H1 (cell line): Measurements from ENCODE around the gene UFD1. TPM values are rescaled to one million over a fixed set of nuclear protein-coding genes. Genes with fewer than 3 reads are reported as not detected.
A peak's percentile ranks its signal among the peaks of the same experiment; 100 is the strongest.

ENCODE experiments used
- CTCF ChIA-PET: fragments of 300-600 bp; sonication (Branson Sonifier 250); formaldehyde crosslinking; loops from one replicate; lab custom pipeline; 2021; ENCODE audit not compliant: partially characterized antibody; lab: Charles Lee
- POLR2A ChIA-PET: fragments of 300-600 bp; sonication (Branson Sonifier 250); formaldehyde crosslinking; loops from one replicate; lab custom pipeline; 2021; ENCODE audit warnings: inconsistent platforms; ENCODE audit not compliant: partially characterized antibody; lab: Charles Lee
- DNase-seq, 2 experiments: peaks; one replicate each; pipeline versions ENCODE4 v3.0.0 to v3.0.0-alpha.2; 2010 to 2022; ENCODE audit warnings: low spot score in 2 of 2, low read depth in 1 of 2, mixed read lengths in 1 of 2
- FAIRE-seq: peaks from 2 replicates; lab custom pipeline; 2011; peaks lifted over from hg19 to GRCh38; lab: Jason Lieb, UNC
- H2AFZ ChIP-seq: 2 replicates; pipeline ENCODE4 v1.8.1; 2012; ENCODE audit warnings: low read length, inconsistent platforms
- H2AK5ac ChIP-seq: 2 replicates; pipeline ENCODE4 v1.6.1; 2013; ENCODE audit warnings: low read depth, low read length
- H2BK120ac ChIP-seq: replicated peaks from 2 replicates; pipeline ENCODE3; 2013; ENCODE audit warnings: low read depth, low read length, inconsistent platforms
- H2BK12ac ChIP-seq: 2 replicates; pipeline ENCODE4 v1.6.1; 2013; ENCODE audit warnings: low read depth, low read length
- H2BK15ac ChIP-seq: 2 replicates; pipeline ENCODE4 v1.6.1; 2013; ENCODE audit warnings: low read length
- H2BK20ac ChIP-seq: 2 replicates; pipeline ENCODE4 v1.6.1; 2013; ENCODE audit warnings: low read length
- H2BK5ac ChIP-seq: 2 replicates; pipeline ENCODE4 v1.6.1; 2013; ENCODE audit warnings: low read depth, low read length
- H3K14ac ChIP-seq: 2 replicates; pipeline ENCODE4 v1.6.1; 2013; ENCODE audit warnings: inconsistent platforms; ENCODE audit not compliant: insufficient read length
- H3K18ac ChIP-seq: 2 replicates; pipeline ENCODE4 v1.6.1; 2013; ENCODE audit warnings: low read length; ENCODE audit errors: extremely low read depth
- H3K23ac ChIP-seq: 2 replicates; pipeline ENCODE4 v1.6.1; 2013; ENCODE audit warnings: inconsistent platforms; ENCODE audit not compliant: insufficient read length
- H3K23me2 ChIP-seq: 2 replicates; pipeline ENCODE4 v1.6.1; 2013; ENCODE audit warnings: low read depth, low read length
- H3K27ac ChIP-seq: 2 replicates; pipeline ENCODE4 v1.6.1; 2011; ENCODE audit warnings: low read depth, low read length, inconsistent platforms
- H3K27me3 ChIP-seq, 4 experiments: replicated peaks in 1 of 4; 1 replicate in 1 of 4; 2 replicates in 3 of 4; pipeline versions ENCODE4 v1.6.1 to v1.8.1; 2011 to 2013; ENCODE audit warnings: low read length in 3 of 4, mild to moderate bottlenecking in 3 of 4, inconsistent platforms in 2 of 4, mixed read lengths in 2 of 4, moderate library complexity in 1 of 4; ENCODE audit not compliant: control insufficient read depth in 3 of 4, insufficient read depth in 3 of 4; ENCODE audit errors: extremely low read depth in 1 of 4
- H3K36me3 ChIP-seq, 4 experiments: 2 replicates each; pipeline versions ENCODE4 v1.6.1 to v1.8.1; 2011 to 2013; ENCODE audit warnings: mild to moderate bottlenecking in 4 of 4, low read length in 3 of 4, moderate library complexity in 2 of 4, control low read depth in 1 of 4, inconsistent platforms in 1 of 4; ENCODE audit not compliant: insufficient read depth in 4 of 4, control insufficient read depth in 2 of 4
- H3K4ac ChIP-seq: replicated peaks from 2 replicates; pipeline ENCODE3; 2013; ENCODE audit warnings: low read length, low read depth, mixed read lengths, inconsistent platforms; ENCODE audit not compliant: insufficient read length
- H3K4me1 ChIP-seq, 4 experiments: replicated peaks in 1 of 4; 1 replicate in 1 of 4; 2 replicates in 3 of 4; pipeline versions ENCODE4 v1.6.1 to v1.8.1; 2011 to 2013; ENCODE audit warnings: low read length in 3 of 4, inconsistent platforms in 2 of 4, mixed read lengths in 1 of 4; ENCODE audit not compliant: insufficient read depth in 4 of 4, control insufficient read depth in 3 of 4
- H3K4me2 ChIP-seq, 2 experiments: 2 replicates each; pipeline versions ENCODE4 v1.6.1 to v1.8.1; 2011 to 2013; ENCODE audit warnings: low read depth in 2 of 2, low read length in 2 of 2, control low read depth in 1 of 2, inconsistent platforms in 1 of 2, mild to moderate bottlenecking in 1 of 2; ENCODE audit not compliant: insufficient read depth in 1 of 2
- H3K4me3 ChIP-seq, 4 experiments: fragments of 200-600, 300-600 bp in 1 of 4; sonication (generic), shearing (Covaris generic), sonication (Bioruptor Twin) in 1 of 4; 2 replicates each; pipeline versions ENCODE4 v1.5.1 to v1.8.1; 2011 to 2016; ENCODE audit warnings: low read length in 4 of 4, low read depth in 3 of 4, control low read depth in 2 of 4, inconsistent platforms in 2 of 4, mild to moderate bottlenecking in 2 of 4, mixed read lengths in 1 of 4, moderate library complexity in 1 of 4; ENCODE audit not compliant: insufficient read depth in 2 of 4; ENCODE audit errors: extremely low read depth in 1 of 4
- H3K56ac ChIP-seq: replicated peaks from 2 replicates; pipeline ENCODE3; 2013; ENCODE audit warnings: low read depth, mild to moderate bottlenecking, mixed read lengths, low read length, inconsistent platforms; ENCODE audit not compliant: insufficient read length
- H3K79me1 ChIP-seq: 2 replicates; pipeline ENCODE4 v1.6.1; 2013; ENCODE audit warnings: low read depth, low read length, control low read depth
- H3K79me2 ChIP-seq, 2 experiments: 2 replicates each; pipeline versions ENCODE4 v1.6.1 to v1.8.1; 2012 to 2013; ENCODE audit warnings: low read length in 2 of 2, mild to moderate bottlenecking in 2 of 2, inconsistent platforms in 1 of 2; ENCODE audit not compliant: insufficient read depth in 2 of 2, control insufficient read depth in 1 of 2
- H3K9ac ChIP-seq, 4 experiments: replicated peaks in 1 of 4; 1 replicate in 1 of 4; 2 replicates in 3 of 4; pipeline versions ENCODE4 v1.6.1 to v1.8.1; 2011 to 2013; ENCODE audit warnings: low read depth in 3 of 4, low read length in 3 of 4, control low read depth in 2 of 4, mild to moderate bottlenecking in 2 of 4, moderate library complexity in 2 of 4, inconsistent platforms in 1 of 4; ENCODE audit errors: extremely low read depth in 1 of 4
- H3K9me3 ChIP-seq, 2 experiments: 2 replicates each; pipeline versions ENCODE4 v1.6.1 to v1.8.1; 2012 to 2013; ENCODE audit warnings: mild to moderate bottlenecking in 2 of 2, moderate library complexity in 2 of 2, control low read depth in 1 of 2, inconsistent platforms in 1 of 2, low read depth in 1 of 2, low read length in 1 of 2, mixed read lengths in 1 of 2; ENCODE audit not compliant: insufficient read depth in 2 of 2
- H4K20me1 ChIP-seq, 2 experiments: replicated peaks in 1 of 2; 2 replicates each; pipeline versions ENCODE3 to v1.8.1; 2011 to 2013; ENCODE audit warnings: inconsistent platforms in 2 of 2, low read length in 2 of 2, mild to moderate bottlenecking in 1 of 2; ENCODE audit not compliant: insufficient read depth in 2 of 2, control insufficient read depth in 1 of 2
- H4K5ac ChIP-seq: 2 replicates; pipeline ENCODE4 v1.6.1; 2013; ENCODE audit warnings: low read length, low read depth, mixed read lengths, inconsistent platforms; ENCODE audit not compliant: insufficient read length
- H4K8ac ChIP-seq: 2 replicates; pipeline ENCODE4 v1.8.0; 2013; ENCODE audit warnings: mild to moderate bottlenecking, moderate library complexity, low read length, inconsistent platforms; ENCODE audit not compliant: insufficient read depth; ENCODE audit errors: extremely low read depth
- H4K91ac ChIP-seq: replicated peaks from 2 replicates; pipeline ENCODE3; 2013; ENCODE audit warnings: low read length, mixed read lengths, inconsistent platforms; ENCODE audit not compliant: insufficient read length
- POLR2A ChIP-seq, 2 experiments: IDR thresholded peaks; 1 replicate in 1 of 2; 2 replicates in 1 of 2; pipeline ENCODE4 v1.6.1; 2011; ENCODE audit warnings: low read depth in 2 of 2, low read length in 2 of 2, mild to moderate bottlenecking in 2 of 2; ENCODE audit errors: control extremely low read depth in 1 of 2
- SP2 ChIP-seq: IDR thresholded peaks from 2 replicates; pipeline ENCODE4 v1.6.1; 2012; ENCODE audit warnings: mild to moderate bottlenecking, low read length, inconsistent platforms
- WGBS, 2 experiments: shearing (Covaris generic) in 1 of 2; methylation state at CpG; one replicate each; pipeline versions ENCODE4 v1.1.6 to v1.1.7; 2013 to 2015; ENCODE audit warnings: low lambda C conversion rate in 2 of 2, mixed read lengths in 2 of 2, inconsistent platforms in 1 of 2, low coverage in 1 of 2, missing lambda C conversion rate in 1 of 2; ENCODE audit not compliant: insufficient replicate concordance in 2 of 2, insufficient coverage in 1 of 2, insufficient read length in 1 of 2; ENCODE audit errors: extremely low coverage in 1 of 2, missing lambda C conversion rate in 1 of 2; 5-methylcytosine and 5-hydroxymethylcytosine counted together
- polyA plus RNA-seq, 7 experiments: library from polyadenylated mRNA; depleted of rRNA in 3 of 7; stranded (reverse) in 5 of 7; unstranded in 2 of 7; fragments of >200 nt in 5 of 7; fragments of 200-250 nt in 2 of 7; gene quantifications; 1 replicate in 5 of 7; 2 replicates in 1 of 7; 4 replicates in 1 of 7; pipeline versions ENCODE4 v1.2.1 to v1.2.3, GENCODE V29; 2011 to 2013; ENCODE audit warnings: missing spikeins in 2 of 7, mixed read lengths in 2 of 7
- total RNA-seq: library from RNA; stranded (reverse); fragmentation: NEBNext Ultra II Directional; extraction: Animal tissue kit (Norgen Biotek cat#: 25700); gene quantifications from 2 replicates; pipeline ENCODE4 v1.2.1, GENCODE V29; 2021

The UFD1 gene
- total and polyA plus RNA-seq, 2 of the 8 experiments (the other 6 are each of a cell fraction or from before 2014, with no cell fraction given), result 74.6 to 116 TPM

GRCh38 chr22:19443544-19444211 lies 35.3 kb downstream of the UFD1 start:
- no peak overlapping the region for H4K5ac ChIP-seq
- no peak overlapping the region for H2BK15ac ChIP-seq
- H3K4me1 ChIP-seq, result peaks cover 0 to 8% (median 2%) of the 10 kb centered on the region in 4 experiments; a peak in 2 of 7 replicates
- POLR2A ChIA-PET, result interaction anchor here (1.1 to 6.7 kb wide), 7 partner anchors 10 to 175 kb away, joined by 3 to 127 read pairs (median 6); partner anchors contain the start of genes CDC45, HIRA, MRPL40 and UFD1
- peaks cover 3 to 7% (median 5%) of the 10 kb centered on the region in 4 experiments; a peak in 5 of 8 replicates for H3K36me3 ChIP-seq
- no peak overlapping the region for H3K4me3 ChIP-seq
- CTCF ChIA-PET, result interaction anchor here (0.5 to 1.5 kb wide), 3 partner anchors 30 to 298 kb away, joined by 3 to 5 read pairs (median 4); no protein-coding TSS in a partner anchor
- no peak overlapping the region for H3K14ac ChIP-seq
- H3K27me3 ChIP-seq, result no peaks in the 10 kb centered on the region; a peak in 2 of 7 replicates
- TF ChIP-seq SP2 (no peak), POLR2A (IDR thresholded peaks at IDR 0.05; ENCODE audit: control extremely low read depth in 1 of 2, low read depth in 2 of 2, low read length in 2 of 2) (peak in 1 of 2 experiments; percentile 28; a peak in 1 of 3 replicates)
- TF ChIP-seq, all 59 proteins: peak for 1
- no peak overlapping the region for H2BK120ac ChIP-seq
- H3K56ac ChIP-seq, result no peak overlapping the region
- peaks cover 10% of the 10 kb centered on the region for H3K79me1 ChIP-seq
- H2AK5ac ChIP-seq, result no peak overlapping the region
- H2BK5ac ChIP-seq, result no peak overlapping the region
- H3K23ac ChIP-seq, result no peak overlapping the region
- no peak overlapping the region for H2AFZ ChIP-seq
- 75% methylated on average over 7 of the region's 7 CpGs; no CpG with 5 or more reads in 1 of the 2 experiments for WGBS, 2 experiments
- no peak overlapping the region for H4K91ac ChIP-seq
- H3K9me3 ChIP-seq, result no peaks in the 10 kb centered on the region
- no peak overlapping the region for H3K9ac ChIP-seq
- H2BK20ac ChIP-seq, result no peak overlapping the region
- no peak overlapping the region for H3K4ac ChIP-seq
- no peak overlapping the region for H2BK12ac ChIP-seq
- DNase-seq (no peak), FAIRE-seq (no peak)
- H3K23me2 ChIP-seq, result peaks cover 7% of the 10 kb centered on the region; the same call in 1 of the 2 replicates
- no peak overlapping the region for H3K27ac ChIP-seq
- H3K4me2 ChIP-seq, result no peak overlapping the region
- no peak overlapping the region for H4K8ac ChIP-seq
- H4K20me1 ChIP-seq, result peaks cover 21 to 34% of the 10 kb centered on the region in 2 experiments
- no peak overlapping the region for H3K18ac ChIP-seq
- H3K79me2 ChIP-seq, result peaks cover 3 to 37% of the 10 kb centered on the region in 2 experiments; a peak in 3 of 4 replicates
